ENCODE measurements around the gene OLFM3. TPM values are rescaled to one million over a fixed set of nuclear protein-coding genes. Genes with fewer than 3 reads are reported as not detected.

Gene OLFM3
- total and polyA plus RNA-seq, 5 donors from 2014 or later: not detected

GRCh38 chr1:101992821-101993575 lies 3.7 kb downstream of the OLFM3 start:
- Mint-ChIP-seq H3K4me1 (no peaks in the 10 kb centered on the region), H3K36me3 (no peaks in the 10 kb centered on the region), H3K27ac (no peak overlapping the region), H3K4me3 (no peak overlapping the region), H3K9me3 (peaks cover 0 to 4% (median 0%) of the 10 kb centered on the region in 7 donors), H3K27me3 (no peaks in the 10 kb centered on the region)
- Histone ChIP-seq H3K4me3 (ENCODE audit: low read depth, low read length) (no peak overlapping the region), H3K27ac (ENCODE audit: insufficient read depth, low read length, poor library complexity, severe bottlenecking) (no peak overlapping the region), H3K27me3 (ENCODE audit: control insufficient read depth, insufficient read depth, low read length) (no peaks in the 10 kb centered on the region), H3K4me1 (ENCODE audit: control insufficient read depth, insufficient read depth, low read length, poor library complexity, severe bottlenecking) (no peaks in the 10 kb centered on the region), H3K9me3 (ENCODE audit: control insufficient read depth in 2 of 2, low read length in 2 of 2) (no peaks in the 10 kb centered on the region), H3K36me3 (ENCODE audit: control insufficient read depth, insufficient read depth, low read length) (no peaks in the 10 kb centered on the region)
- no peak for ATAC-seq (ENCODE audit: low read depth in 2 of 2)
- DNase-seq: no peak

GRCh38 chr1:101980974-101981373 lies 15.8 kb downstream of the OLFM3 start:
- peaks cover 0 to 5% (median 2%) of the 10 kb centered on the region in 7 donors for H3K9me3 Mint-ChIP-seq
- ATAC-seq (ENCODE audit: low read depth in 2 of 2) (no peak), DNase-seq (no peak)
- Histone ChIP-seq H3K4me1 (ENCODE audit: control insufficient read depth, insufficient read depth, low read length, poor library complexity, severe bottlenecking) (no peaks in the 10 kb centered on the region), H3K9me3 (ENCODE audit: control insufficient read depth in 2 of 2, low read length in 2 of 2) (no peaks in the 10 kb centered on the region), H3K27ac (ENCODE audit: insufficient read depth, low read length, poor library complexity, severe bottlenecking) (no peak overlapping the region), H3K36me3 (ENCODE audit: control insufficient read depth, insufficient read depth, low read length) (no peaks in the 10 kb centered on the region), H3K27me3 (ENCODE audit: control insufficient read depth, insufficient read depth, low read length) (no peaks in the 10 kb centered on the region), H3K4me3 (ENCODE audit: low read depth, low read length) (no peak overlapping the region)
- H3K4me1 Mint-ChIP-seq: no peaks in the 10 kb centered on the region
- H3K4me3 Mint-ChIP-seq: no peak overlapping the region
- no peaks in the 10 kb centered on the region for H3K36me3 Mint-ChIP-seq
- no peak overlapping the region for H3K27ac Mint-ChIP-seq
- no peaks in the 10 kb centered on the region for H3K27me3 Mint-ChIP-seq

GRCh38 chr1:101977266-101977665 lies 19.5 kb downstream of the OLFM3 start:
- Histone ChIP-seq H3K4me1 (ENCODE audit: control insufficient read depth, insufficient read depth, low read length, poor library complexity, severe bottlenecking) (no peaks in the 10 kb centered on the region), H3K27ac (ENCODE audit: insufficient read depth, low read length, poor library complexity, severe bottlenecking) (no peak overlapping the region), H3K27me3 (ENCODE audit: control insufficient read depth, insufficient read depth, low read length) (no peaks in the 10 kb centered on the region), H3K4me3 (ENCODE audit: low read depth, low read length) (no peak overlapping the region), H3K9me3 (ENCODE audit: control insufficient read depth in 2 of 2, low read length in 2 of 2) (no peaks in the 10 kb centered on the region), H3K36me3 (ENCODE audit: control insufficient read depth, insufficient read depth, low read length) (no peaks in the 10 kb centered on the region)
- H3K9me3 Mint-ChIP-seq: peaks cover 0 to 7% (median 4%) of the 10 kb centered on the region in 7 donors
- H3K36me3 Mint-ChIP-seq: no peaks in the 10 kb centered on the region
- H3K27ac Mint-ChIP-seq: no peak overlapping the region
- no peak for DNase-seq
- H3K27me3 Mint-ChIP-seq: no peaks in the 10 kb centered on the region
- no peak for ATAC-seq (ENCODE audit: low read depth in 2 of 2)
- no peaks in the 10 kb centered on the region for H3K4me1 Mint-ChIP-seq
- no peak overlapping the region for H3K4me3 Mint-ChIP-seq

GRCh38 chr1:101976161-101976560 lies 20.6 kb downstream of the OLFM3 start:
- Histone ChIP-seq H3K4me3 (ENCODE audit: low read depth, low read length) (no peak overlapping the region), H3K36me3 (ENCODE audit: control insufficient read depth, insufficient read depth, low read length) (no peaks in the 10 kb centered on the region), H3K27ac (ENCODE audit: insufficient read depth, low read length, poor library complexity, severe bottlenecking) (no peak overlapping the region), H3K9me3 (ENCODE audit: control insufficient read depth in 2 of 2, low read length in 2 of 2) (no peaks in the 10 kb centered on the region), H3K27me3 (ENCODE audit: control insufficient read depth, insufficient read depth, low read length) (no peaks in the 10 kb centered on the region), H3K4me1 (ENCODE audit: control insufficient read depth, insufficient read depth, low read length, poor library complexity, severe bottlenecking) (no peaks in the 10 kb centered on the region)
- Mint-ChIP-seq H3K9me3 (peaks cover 0 to 8% (median 1%) of the 10 kb centered on the region in 7 donors), H3K4me3 (no peak overlapping the region), H3K27me3 (no peaks in the 10 kb centered on the region), H3K36me3 (no peaks in the 10 kb centered on the region), H3K4me1 (no peaks in the 10 kb centered on the region), H3K27ac (no peak overlapping the region)
- ATAC-seq (ENCODE audit: low read depth in 2 of 2): no peak
- DNase-seq: no peak

- H3K36me3 Mint-ChIP-seq: no peaks in the 10 kb centered on the region
- no peak for ATAC-seq (ENCODE audit: low read depth in 2 of 2)
- peaks cover 0 to 12% (median 6%) of the 10 kb centered on the region in 7 donors for H3K9me3 Mint-ChIP-seq
- H3K27ac Mint-ChIP-seq: no peak overlapping the region
- Histone ChIP-seq H3K27me3 (ENCODE audit: control insufficient read depth, insufficient read depth, low read length) (no peaks in the 10 kb centered on the region), H3K4me3 (ENCODE audit: low read depth, low read length) (no peak overlapping the region), H3K36me3 (ENCODE audit: control insufficient read depth, insufficient read depth, low read length) (no peaks in the 10 kb centered on the region), H3K9me3 (ENCODE audit: control insufficient read depth in 2 of 2, low read length in 2 of 2) (no peaks in the 10 kb centered on the region), H3K4me1 (ENCODE audit: control insufficient read depth, insufficient read depth, low read length, poor library complexity, severe bottlenecking) (no peaks in the 10 kb centered on the region), H3K27ac (ENCODE audit: insufficient read depth, low read length, poor library complexity, severe bottlenecking) (no peak overlapping the region)
- no peaks in the 10 kb centered on the region for H3K27me3 Mint-ChIP-seq
- H3K4me1 Mint-ChIP-seq: no peaks in the 10 kb centered on the region
- no peak overlapping the region for H3K4me3 Mint-ChIP-seq
- no peak for DNase-seq
Measured at GRCh38 chr1:101975371-101975770, 21.4 kb downstream of the OLFM3 start.

GRCh38 chr1:101974599-101975274 lies 22.0 kb downstream of the OLFM3 start:
- no peak for ATAC-seq (ENCODE audit: low read depth in 2 of 2)
- H3K4me1 Mint-ChIP-seq: no peaks in the 10 kb centered on the region
- no peaks in the 10 kb centered on the region for H3K9me3 ChIP-seq (ENCODE audit: control insufficient read depth in 2 of 2, low read length in 2 of 2)

GRCh38 chr1:101971304-101971703 lies 25.4 kb downstream of the OLFM3 start:
- Histone ChIP-seq H3K4me1 (ENCODE audit: control insufficient read depth, insufficient read depth, low read length, poor library complexity, severe bottlenecking) (no peaks in the 10 kb centered on the region), H3K27me3 (ENCODE audit: control insufficient read depth, insufficient read depth, low read length) (no peaks in the 10 kb centered on the region), H3K27ac (ENCODE audit: insufficient read depth, low read length, poor library complexity, severe bottlenecking) (no peak overlapping the region), H3K9me3 (ENCODE audit: control insufficient read depth in 2 of 2, low read length in 2 of 2) (no peaks in the 10 kb centered on the region), H3K36me3 (ENCODE audit: control insufficient read depth, insufficient read depth, low read length) (no peaks in the 10 kb centered on the region), H3K4me3 (ENCODE audit: low read depth, low read length) (no peak overlapping the region)
- Mint-ChIP-seq H3K4me3 (no peak overlapping the region), H3K36me3 (no peaks in the 10 kb centered on the region), H3K27ac (no peak overlapping the region), H3K27me3 (no peaks in the 10 kb centered on the region), H3K9me3 (peaks cover 0 to 10% (median 4%) of the 10 kb centered on the region in 7 donors), H3K4me1 (no peaks in the 10 kb centered on the region)
- no peak for DNase-seq
- no peak for ATAC-seq (ENCODE audit: low read depth in 2 of 2)

More at GRCh38 chr1:101974599-101975274, 22.0 kb downstream of the OLFM3 start:
- Mint-ChIP-seq H3K4me3 (no peak overlapping the region), H3K27ac (no peak overlapping the region), H3K27me3 (no peaks in the 10 kb centered on the region), H3K36me3 (no peaks in the 10 kb centered on the region), H3K9me3 (peaks cover 0 to 10% (median 6%) of the 10 kb centered on the region in 7 donors)
- no peaks in the 10 kb centered on the region for H3K27me3 ChIP-seq (ENCODE audit: control insufficient read depth, insufficient read depth, low read length)
- no peaks in the 10 kb centered on the region for H3K4me1 ChIP-seq (ENCODE audit: control insufficient read depth, insufficient read depth, low read length, poor library complexity, severe bottlenecking)
- no peak overlapping the region for H3K27ac ChIP-seq (ENCODE audit: insufficient read depth, low read length, poor library complexity, severe bottlenecking)
- no peaks in the 10 kb centered on the region for H3K36me3 ChIP-seq (ENCODE audit: control insufficient read depth, insufficient read depth, low read length)
- no peak for DNase-seq
- no peak overlapping the region for H3K4me3 ChIP-seq (ENCODE audit: low read depth, low read length)

GRCh38 chr1:101967871-101968270 lies 28.9 kb downstream of the OLFM3 start:
- H3K36me3 Mint-ChIP-seq: no peaks in the 10 kb centered on the region
- Histone ChIP-seq H3K27me3 (ENCODE audit: control insufficient read depth, insufficient read depth, low read length) (no peaks in the 10 kb centered on the region), H3K36me3 (ENCODE audit: control insufficient read depth, insufficient read depth, low read length) (no peaks in the 10 kb centered on the region), H3K4me3 (ENCODE audit: low read depth, low read length) (no peak overlapping the region), H3K9me3 (ENCODE audit: control insufficient read depth in 2 of 2, low read length in 2 of 2) (no peaks in the 10 kb centered on the region), H3K4me1 (ENCODE audit: control insufficient read depth, insufficient read depth, low read length, poor library complexity, severe bottlenecking) (no peaks in the 10 kb centered on the region), H3K27ac (ENCODE audit: insufficient read depth, low read length, poor library complexity, severe bottlenecking) (no peak overlapping the region)
- H3K4me1 Mint-ChIP-seq: no peaks in the 10 kb centered on the region
- no peak for DNase-seq
- H3K4me3 Mint-ChIP-seq: no peak overlapping the region
- H3K27me3 Mint-ChIP-seq: no peaks in the 10 kb centered on the region
- peaks cover 0 to 10% (median 4%) of the 10 kb centered on the region in 7 donors for H3K9me3 Mint-ChIP-seq
- no peak for ATAC-seq (ENCODE audit: low read depth in 2 of 2)
- no peak overlapping the region for H3K27ac Mint-ChIP-seq

Measured in CD4-positive, CD25-positive, alpha-beta regulatory T cell (primary cell).